Retinal pigment epithelial cell (primary cell): ENCODE measurements around the gene SIX2.
A peak's percentile ranks its signal among the peaks of the same experiment; 100 is the strongest.

Source experiments
- DNase-seq: peaks from one replicate; pipeline ENCODE4 v3.0.0-alpha.2; 2010; ENCODE audit warnings: low read depth
- H3K4me3 ChIP-seq: 2 replicates; pipeline ENCODE4 v1.5.1; 2011; ENCODE audit warnings: mild to moderate bottlenecking, low read length, control low read depth, moderate library complexity
- CTCF ChIP-seq: conservative IDR thresholded peaks from 2 replicates; pipeline ENCODE4 v1.5.1; 2011; ENCODE audit warnings: low read depth, low read length, control low read depth, inconsistent platforms

Gene SIX2

GRCh38 chr2:45011621-45012602, 2.7 kb upstream of the SIX2 start:
- TF ChIP-seq CTCF, result no peak
- no peak overlapping the region for H3K4me3 ChIP-seq
- DNase-seq, result no peak

- TF ChIP-seq CTCF, result no peak
- H3K4me3 ChIP-seq, result no peak overlapping the region
- DNase-seq, result no peak
These were observed 1.9 kb upstream of the SIX2 start for GRCh38 chr2:45011121-45011520.

GRCh38 chr2:45010702-45011012, 1.4 kb upstream of the SIX2 start:
- TF ChIP-seq CTCF, result no peak
- no peak for DNase-seq

GRCh38 chr2:45009928-45010701, 863 bp upstream of the SIX2 start:
- TF ChIP-seq CTCF, result no peak
- DNase-seq, result no peak
- peak overlapping the region; percentile 53 for H3K4me3 ChIP-seq

More at GRCh38 chr2:45010702-45011012, 1.4 kb upstream of the SIX2 start:
- no peak overlapping the region for H3K4me3 ChIP-seq

- no peak overlapping the region for H3K4me3 ChIP-seq
- no peak for DNase-seq
- TF ChIP-seq CTCF, result no peak
These were observed 739 bp downstream of the SIX2 start for GRCh38 chr2:45008296-45009129.

GRCh38 chr2:45007961-45008295, 1.3 kb downstream of the SIX2 start:
- no peak for DNase-seq

More at GRCh38 chr2:45007961-45008295, 1.3 kb downstream of the SIX2 start:
- no peak overlapping the region for H3K4me3 ChIP-seq
- TF ChIP-seq CTCF, result no peak
